GM23248 (cell line): ENCODE measurements around the gene EMC7.

Experiments used
- EZH2 ChIP-seq: fragments of 200-600 bp; sonication (generic); IDR thresholded peaks from 2 replicates; pipeline ENCODE4 v1.6.1; 2018; ENCODE audit warnings: antibody characterized with exemption, mild to moderate bottlenecking; ENCODE audit not compliant: insufficient read depth, poor library complexity, severe bottlenecking
- EZH2phosphoT487 ChIP-seq: fragments of 200-600 bp; sonication (generic); IDR thresholded peaks from 2 replicates; pipeline ENCODE4 v1.6.1; 2018; ENCODE audit warnings: antibody characterized with exemption, moderate library complexity, mild to moderate bottlenecking, low read depth; ENCODE audit not compliant: insufficient read depth

GRCh38 chr15:34055868-34056595 is 45.6 kb downstream of the EMC7 start:
- TF ChIP-seq EZH2phosphoT487 (no peak), EZH2 (no peak)
